Measurements from ENCODE around the gene PTX3.

PTX3 gene

DNA sequence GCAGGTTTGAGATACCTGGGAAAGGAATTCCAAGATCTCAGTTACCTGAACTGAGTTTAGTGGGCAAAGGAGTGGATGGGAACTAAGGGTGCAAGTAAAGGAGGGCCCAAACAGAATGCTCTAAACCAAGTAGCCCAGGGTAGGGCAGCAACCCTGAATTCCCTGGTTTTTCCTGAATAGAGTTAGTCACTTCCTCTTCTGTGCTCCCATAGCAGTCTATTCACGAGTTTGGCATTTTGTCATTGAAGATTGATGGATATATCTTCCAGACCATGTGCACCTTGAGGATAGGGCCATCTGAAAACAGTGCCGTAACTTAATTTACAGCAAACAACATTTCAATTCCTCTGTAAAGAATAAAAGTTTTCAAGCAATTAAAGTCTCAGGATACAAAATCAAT is 18.5 kb upstream of the PTX3 start:
- no peak for TF ChIP-seq EZH2phosphoT487 (IDR thresholded peaks at IDR 0.05; ENCODE audit: borderline replicate concordance)
- TF ChIP-seq, protein P1, sequence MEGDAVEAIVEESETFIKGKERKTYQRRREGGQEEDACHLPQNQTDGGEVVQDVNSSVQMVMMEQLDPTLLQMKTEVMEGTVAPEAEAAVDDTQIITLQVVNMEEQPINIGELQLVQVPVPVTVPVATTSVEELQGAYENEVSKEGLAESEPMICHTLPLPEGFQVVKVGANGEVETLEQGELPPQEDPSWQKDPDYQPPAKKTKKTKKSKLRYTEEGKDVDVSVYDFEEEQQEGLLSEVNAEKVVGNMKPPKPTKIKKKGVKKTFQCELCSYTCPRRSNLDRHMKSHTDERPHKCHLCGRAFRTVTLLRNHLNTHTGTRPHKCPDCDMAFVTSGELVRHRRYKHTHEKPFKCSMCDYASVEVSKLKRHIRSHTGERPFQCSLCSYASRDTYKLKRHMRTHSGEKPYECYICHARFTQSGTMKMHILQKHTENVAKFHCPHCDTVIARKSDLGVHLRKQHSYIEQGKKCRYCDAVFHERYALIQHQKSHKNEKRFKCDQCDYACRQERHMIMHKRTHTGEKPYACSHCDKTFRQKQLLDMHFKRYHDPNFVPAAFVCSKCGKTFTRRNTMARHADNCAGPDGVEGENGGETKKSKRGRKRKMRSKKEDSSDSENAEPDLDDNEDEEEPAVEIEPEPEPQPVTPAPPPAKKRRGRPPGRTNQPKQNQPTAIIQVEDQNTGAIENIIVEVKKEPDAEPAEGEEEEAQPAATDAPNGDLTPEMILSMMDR (conservative IDR thresholded peaks at IDR 0.05; ENCODE audit: low read length), result no peak
- no peak overlapping the region for H3K4me3 ChIP-seq (ENCODE audit: low read length, poor library complexity, severe bottlenecking)

DNA sequence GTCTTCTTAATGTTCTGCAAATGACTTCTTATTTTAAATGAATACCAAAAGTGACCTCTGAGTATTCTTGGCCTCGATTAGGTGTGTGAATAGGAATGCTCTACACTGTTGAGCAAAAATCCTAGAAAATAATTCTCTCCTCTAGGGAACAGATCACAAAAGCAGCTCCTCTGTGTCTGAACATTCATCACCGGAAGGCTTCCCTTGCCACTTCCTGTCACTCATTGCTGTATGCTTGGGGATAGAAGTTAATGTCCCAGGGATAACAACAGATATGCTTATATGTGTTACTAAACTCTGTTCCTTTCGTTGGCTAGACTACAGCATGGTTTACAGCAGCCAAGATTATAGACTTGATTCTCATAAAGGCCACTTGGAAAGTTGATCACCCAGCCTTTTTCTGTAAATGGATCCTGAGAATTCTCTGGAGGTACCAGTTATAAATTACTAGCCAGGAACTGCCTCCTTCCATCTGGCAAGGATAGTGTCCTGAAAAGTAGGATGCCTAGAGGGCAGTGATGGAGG is 16.0 kb upstream of the PTX3 start:
- H2AFZ ChIP-seq (ENCODE audit: low read length), result no peak overlapping the region
- no peaks in the 10 kb centered on the region for H3K9me2 ChIP-seq (replicated peaks; ENCODE audit: low read depth, low read length)
- H3K27me3 ChIP-seq (ENCODE audit: insufficient read depth, low read length, poor library complexity, severe bottlenecking), result no peaks in the 10 kb centered on the region
- H3K79me2 ChIP-seq (ENCODE audit: insufficient read depth, low read length), result no peaks in the 10 kb centered on the region
- no peaks in the 10 kb centered on the region for H4K20me1 ChIP-seq (ENCODE audit: insufficient read depth, low read length, poor library complexity, severe bottlenecking)
- TF ChIP-seq, protein P1 (conservative IDR thresholded peaks at IDR 0.05; ENCODE audit: low read length), result no peak
- TF ChIP-seq EZH2phosphoT487 (IDR thresholded peaks at IDR 0.05; ENCODE audit: borderline replicate concordance), result no peak
- no peaks in the 10 kb centered on the region for H3K36me3 ChIP-seq (ENCODE audit: insufficient read depth, low read length)
- no peak overlapping the region for H3K4me3 ChIP-seq (ENCODE audit: low read length, poor library complexity, severe bottlenecking)
- peaks cover 11% of the 10 kb centered on the region for H3K4me1 ChIP-seq (ENCODE audit: insufficient read depth, low read length, poor library complexity, severe bottlenecking)
- H3F3A ChIP-seq (ENCODE audit: low read depth), result no peaks in the 10 kb centered on the region
- no peak overlapping the region for H3K4me2 ChIP-seq (ENCODE audit: low read depth, low read length, poor library complexity, severe bottlenecking)
- H3K9me3 ChIP-seq (ENCODE audit: insufficient read depth, low read depth, low read length), result no peaks in the 10 kb centered on the region
- no peak overlapping the region for H3K9ac ChIP-seq (ENCODE audit: low read depth, low read length, poor library complexity, severe bottlenecking)

More for the DNA sequence above, 18.5 kb upstream of the PTX3 start:
- no peaks in the 10 kb centered on the region for H3K9me2 ChIP-seq (replicated peaks; ENCODE audit: low read depth, low read length)
- no peaks in the 10 kb centered on the region for H3K79me2 ChIP-seq (ENCODE audit: insufficient read depth, low read length)
- no peaks in the 10 kb centered on the region for H3K9me3 ChIP-seq (ENCODE audit: insufficient read depth, low read depth, low read length)
- no peak overlapping the region for H3K4me2 ChIP-seq (ENCODE audit: low read depth, low read length, poor library complexity, severe bottlenecking)
- H2AFZ ChIP-seq (ENCODE audit: low read length), result no peak overlapping the region
- H3K9ac ChIP-seq (ENCODE audit: low read depth, low read length, poor library complexity, severe bottlenecking), result no peak overlapping the region
- H3F3A ChIP-seq (ENCODE audit: low read depth), result no peaks in the 10 kb centered on the region
- H3K36me3 ChIP-seq (ENCODE audit: insufficient read depth, low read length), result no peaks in the 10 kb centered on the region
- H4K20me1 ChIP-seq (ENCODE audit: insufficient read depth, low read length, poor library complexity, severe bottlenecking), result no peaks in the 10 kb centered on the region
- peaks cover 12% of the 10 kb centered on the region for H3K4me1 ChIP-seq (ENCODE audit: insufficient read depth, low read length, poor library complexity, severe bottlenecking)
- H3K27me3 ChIP-seq (ENCODE audit: insufficient read depth, low read length, poor library complexity, severe bottlenecking), result no peaks in the 10 kb centered on the region

DNA sequence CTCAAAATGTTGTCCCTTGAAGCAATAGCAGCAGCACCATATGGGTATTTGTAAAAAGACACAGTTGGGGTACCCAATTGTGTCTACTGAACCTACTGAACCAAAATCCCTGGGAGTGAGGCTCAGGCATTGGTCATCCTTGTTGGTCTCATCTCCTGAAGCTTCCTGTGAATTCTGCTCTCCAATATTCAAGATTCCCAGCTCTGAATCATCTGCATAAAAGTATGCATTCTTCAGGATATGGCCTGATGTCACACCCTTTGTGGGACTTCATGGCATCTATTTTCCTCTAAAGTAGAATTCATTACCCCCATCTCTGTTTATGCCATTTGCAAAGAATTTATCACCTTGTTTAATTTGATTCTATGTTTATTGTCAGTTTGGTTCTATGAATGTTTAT is 13.3 kb upstream of the PTX3 start:
- Histone ChIP-seq H3K9ac (ENCODE audit: low read depth, low read length, poor library complexity, severe bottlenecking) (no peak overlapping the region), H3K9me2 (replicated peaks; ENCODE audit: low read depth, low read length) (no peaks in the 10 kb centered on the region), H3K4me1 (ENCODE audit: insufficient read depth, low read length, poor library complexity, severe bottlenecking) (no peaks in the 10 kb centered on the region), H3K4me2 (ENCODE audit: low read depth, low read length, poor library complexity, severe bottlenecking) (no peak overlapping the region), H3K9me3 (ENCODE audit: insufficient read depth, low read depth, low read length) (no peaks in the 10 kb centered on the region), H3K27me3 (ENCODE audit: insufficient read depth, low read length, poor library complexity, severe bottlenecking) (no peaks in the 10 kb centered on the region), H3K4me3 (ENCODE audit: low read length, poor library complexity, severe bottlenecking) (no peak overlapping the region), H2AFZ (ENCODE audit: low read length) (no peak overlapping the region), H3K36me3 (ENCODE audit: insufficient read depth, low read length) (no peaks in the 10 kb centered on the region), H3K79me2 (ENCODE audit: insufficient read depth, low read length) (no peaks in the 10 kb centered on the region), H4K20me1 (ENCODE audit: insufficient read depth, low read length, poor library complexity, severe bottlenecking) (no peaks in the 10 kb centered on the region), H3F3A (ENCODE audit: low read depth) (no peaks in the 10 kb centered on the region)
- no peak for TF ChIP-seq EZH2phosphoT487 (IDR thresholded peaks at IDR 0.05; ENCODE audit: borderline replicate concordance)
- TF ChIP-seq, protein P1 (conservative IDR thresholded peaks at IDR 0.05; ENCODE audit: low read length), result no peak
